ENCODE measurements around the gene MAGI3.
"Not testable (repeated sequence)": the region's sequence is repeated elsewhere in the genome, so short reads cannot be mapped to it uniquely, and the experiment has no call there.

The MAGI3 gene

GRCh38 chr1:113444857-113445256 is 54.5 kb downstream of the MAGI3 start:
- DNase-seq (ENCODE audit: low read depth), result no peak

GRCh38 chr1:113451710-113452109 is 61.4 kb downstream of the MAGI3 start:
- no peak for DNase-seq (ENCODE audit: low read depth)

GRCh38 chr1:113452921-113453770 is 62.8 kb downstream of the MAGI3 start:
- DNase-seq (ENCODE audit: low read depth), result peak; percentile 43

GRCh38 chr1:113453771-113454083 is 63.4 kb downstream of the MAGI3 start:
- no peak for DNase-seq (ENCODE audit: low read depth)

GRCh38 chr1:113455374-113455773 is 65.1 kb downstream of the MAGI3 start:
- DNase-seq (ENCODE audit: low read depth), result no peak

GRCh38 chr1:113456967-113457366 is 66.7 kb downstream of the MAGI3 start:
- peak; percentile 96 for DNase-seq (ENCODE audit: low read depth)

- no peak for DNase-seq (ENCODE audit: low read depth)
Observed at GRCh38 chr1:113459279-113459678, 69.0 kb downstream of the MAGI3 start.

GRCh38 chr1:113467991-113468390 is 77.7 kb downstream of the MAGI3 start:
- no peak for DNase-seq (ENCODE audit: low read depth)

- DNase-seq (ENCODE audit: low read depth), result not testable (repeated sequence)
Observed at GRCh38 chr1:113478427-113479195, 88.3 kb downstream of the MAGI3 start.

GRCh38 chr1:113479713-113480676 is 89.7 kb downstream of the MAGI3 start:
- DNase-seq (ENCODE audit: low read depth), result no peak

- DNase-seq (ENCODE audit: low read depth), result peak; percentile 5
Observed at GRCh38 chr1:113485131-113485530, 94.8 kb downstream of the MAGI3 start.

- peak; percentile 1 for DNase-seq (ENCODE audit: low read depth)
Observed at GRCh38 chr1:113488576-113489177, 98.4 kb downstream of the MAGI3 start.

- no peak for DNase-seq (ENCODE audit: low read depth)
Observed at GRCh38 chr1:113490384-113490783, 100.1 kb downstream of the MAGI3 start.

GRCh38 chr1:113493533-113493932 is 103.2 kb downstream of the MAGI3 start:
- no peak for DNase-seq (ENCODE audit: low read depth)

GRCh38 chr1:113505357-113505756 is 115.0 kb downstream of the MAGI3 start:
- no peak for DNase-seq (ENCODE audit: low read depth)

GRCh38 chr1:113507552-113508214 is 117.4 kb downstream of the MAGI3 start:
- DNase-seq (ENCODE audit: low read depth), result no peak

- no peak for DNase-seq (ENCODE audit: low read depth)
Observed at GRCh38 chr1:113508364-113509164, 118.2 kb downstream of the MAGI3 start.

GRCh38 chr1:113509766-113510165 is 119.5 kb downstream of the MAGI3 start:
- not testable (repeated sequence) for DNase-seq (ENCODE audit: low read depth)

- DNase-seq (ENCODE audit: low read depth), result no peak
Observed at GRCh38 chr1:113511269-113511668, 121.0 kb downstream of the MAGI3 start.

- DNase-seq (ENCODE audit: low read depth), result no peak
Observed at GRCh38 chr1:113515498-113515897, 125.2 kb downstream of the MAGI3 start.
